ENCODE data around the gene SMIM3.

GRCh38 chr5:150787656-150788055 is 9.1 kb downstream of the SMIM3 start:
- TF ChIP-seq POLR2AphosphoS5 (IDR thresholded peaks at IDR 0.05): no peak
- no peak for TF ChIP-seq CTCF (IDR thresholded peaks at IDR 0.05; ENCODE audit: poor library complexity, severe bottlenecking)

All from neural cell (in vitro differentiated cells).